GM19025 (cell line): ENCODE results near the gene RPL18.
A peak's percentile ranks its signal among the peaks of the same experiment; 100 is the strongest.
"Not testable (repeated sequence)": the region's sequence is repeated elsewhere in the genome, so short reads cannot be mapped to it uniquely, and the experiment has no call there.

ENCODE experiments used
- ATAC-seq: cut with Tn5 transposase; IDR thresholded peaks from one replicate; pipeline ENCODE4 v1.9.1; 2021; ENCODE audit warnings: mild to moderate bottlenecking, low read depth, moderate library complexity; ENCODE audit not compliant: unreplicated experiment

Gene RPL18

DNA sequence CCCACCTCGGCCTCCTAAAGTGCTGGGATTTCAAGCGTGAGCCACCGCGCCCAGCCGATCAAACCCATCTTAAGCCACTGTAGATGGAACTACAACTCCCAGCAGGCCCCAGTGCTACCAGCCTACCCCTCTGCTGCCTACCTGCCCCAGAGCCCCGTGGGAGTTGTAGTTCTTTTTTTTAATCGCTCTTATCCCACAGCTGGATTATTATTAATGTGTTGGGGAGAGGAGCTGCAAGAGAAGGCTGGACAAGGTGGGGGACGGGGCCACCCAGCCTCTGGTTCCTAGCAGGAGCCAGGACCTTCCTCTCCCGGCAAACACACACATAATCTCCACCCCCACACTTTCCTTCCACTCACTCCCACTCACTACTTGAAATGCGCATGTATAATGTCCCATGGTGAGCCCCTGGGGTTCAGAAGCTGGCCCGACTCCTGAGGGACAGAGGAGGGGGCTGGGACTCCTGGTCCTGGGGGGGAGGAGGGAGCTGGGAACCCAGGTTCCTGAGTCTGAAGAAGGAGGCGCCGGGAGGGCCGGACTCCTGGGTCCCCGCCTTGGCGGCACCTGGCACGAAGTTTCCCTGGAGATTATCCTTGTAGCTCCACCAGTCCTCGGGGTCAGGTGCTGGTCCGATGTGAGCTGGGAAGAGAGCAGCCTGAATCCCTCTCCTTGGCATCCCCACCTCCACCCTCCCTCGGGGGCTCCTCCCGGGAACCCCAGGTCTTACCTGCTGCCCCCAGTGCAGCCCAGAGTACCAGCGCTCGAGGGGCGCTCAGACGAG is 26.1 kb upstream of the RPL18 start:
- no peak for ATAC-seq

DNA sequence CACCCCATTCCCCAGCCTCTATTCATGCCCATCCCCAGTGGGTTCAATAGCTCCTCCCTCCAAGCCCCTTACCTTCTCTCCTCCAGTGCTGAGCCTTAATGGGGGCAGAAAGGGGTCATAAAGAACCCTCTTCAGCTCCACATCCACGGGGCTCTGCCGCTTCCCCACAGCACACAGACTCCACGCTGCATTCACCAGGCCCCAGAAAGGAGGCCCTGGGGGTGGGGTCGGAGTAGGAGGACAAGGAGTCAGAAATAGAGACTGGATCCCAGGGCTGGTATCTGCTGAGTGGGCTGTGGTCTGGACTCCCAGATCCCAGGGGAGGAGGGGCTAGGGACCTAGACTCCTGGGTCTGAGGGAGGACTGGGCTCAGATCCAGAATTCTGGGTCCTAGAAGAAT is 25.4 kb upstream of the RPL18 start:
- ATAC-seq, result no peak

DNA sequence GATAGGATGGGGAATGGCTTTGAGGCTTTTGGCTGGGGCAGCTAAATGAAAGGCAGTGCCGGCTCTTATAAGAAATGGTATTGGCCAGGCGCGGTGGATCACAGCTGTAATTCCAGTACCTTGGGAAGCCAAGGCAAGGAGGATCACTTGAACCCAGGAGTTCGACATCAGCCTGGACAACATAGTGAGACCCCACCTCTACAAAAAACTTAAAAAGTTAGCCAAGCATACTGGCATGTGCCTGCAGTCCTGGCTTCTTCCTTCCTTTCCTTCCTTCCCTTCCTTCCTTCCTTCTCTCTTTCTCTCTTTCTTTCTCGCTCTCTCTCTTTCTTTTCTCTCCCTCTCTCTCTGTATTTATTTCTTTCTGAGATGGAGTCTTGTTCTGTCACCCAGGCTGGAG is 23.9 kb upstream of the RPL18 start:
- no peak for ATAC-seq

DNA sequence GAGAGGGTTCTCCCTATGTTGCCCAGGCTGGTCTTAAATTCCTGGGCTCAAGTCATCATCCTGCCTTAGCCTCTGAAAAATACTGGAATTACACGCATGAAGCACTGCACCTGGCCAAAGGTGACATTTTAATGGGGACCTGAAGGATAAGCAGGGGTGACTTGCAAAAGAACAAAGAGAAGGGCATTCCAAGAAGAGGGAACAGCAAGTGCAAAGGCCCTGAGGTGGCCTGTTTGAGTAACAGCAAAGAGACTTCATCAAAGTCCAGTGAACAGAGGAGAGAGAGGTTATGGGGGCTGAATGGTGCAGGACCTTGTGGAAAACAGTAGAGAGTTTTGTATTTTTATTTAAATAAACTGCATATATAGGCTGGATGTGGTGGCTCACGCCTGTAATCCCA is 22.9 kb upstream of the RPL18 start:
- no peak for ATAC-seq

DNA sequence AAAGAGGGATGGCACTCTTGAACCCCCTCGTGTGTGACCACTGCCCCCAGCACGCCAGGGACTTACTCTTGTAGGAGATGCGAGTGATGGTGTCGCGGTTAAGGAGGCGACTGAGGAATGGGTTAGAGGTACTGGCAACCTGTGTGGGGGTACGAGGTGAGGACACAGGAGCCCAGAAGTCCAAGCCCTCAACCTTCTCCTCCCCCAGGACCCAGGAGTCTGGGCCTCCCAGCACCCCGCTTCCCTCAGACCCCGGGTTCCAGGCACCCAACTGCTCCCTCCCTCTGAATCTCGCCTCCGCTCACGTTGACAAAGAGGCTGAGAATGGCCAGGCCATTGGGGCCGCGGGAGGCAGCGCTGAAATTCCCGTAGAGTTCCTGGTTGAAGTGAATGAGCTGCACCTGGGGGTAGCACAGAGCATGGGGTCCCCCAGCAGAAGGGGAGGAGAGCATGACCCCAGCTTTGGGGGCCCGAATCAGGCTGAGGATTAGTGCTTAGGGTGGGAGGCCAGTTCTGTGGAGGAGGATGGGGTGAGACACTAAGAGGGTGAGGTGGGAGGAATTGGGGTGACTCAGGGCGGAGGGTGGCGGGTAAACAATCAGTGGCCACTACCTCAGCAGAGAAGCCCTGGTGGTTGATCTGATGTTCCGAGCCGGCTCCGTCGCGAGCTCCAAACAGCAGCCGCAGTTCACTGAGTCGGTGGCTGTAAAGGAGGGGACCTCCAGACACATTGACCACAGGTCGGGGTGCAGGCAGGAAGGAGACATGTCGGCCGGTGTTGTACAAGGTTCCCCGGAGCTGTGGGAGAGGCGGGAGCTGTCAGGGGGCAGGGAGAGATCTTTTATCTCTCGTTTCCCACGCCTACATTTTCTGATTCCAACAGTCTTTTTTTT is 20.8 kb upstream of the RPL18 start:
- ATAC-seq, result no peak

DNA sequence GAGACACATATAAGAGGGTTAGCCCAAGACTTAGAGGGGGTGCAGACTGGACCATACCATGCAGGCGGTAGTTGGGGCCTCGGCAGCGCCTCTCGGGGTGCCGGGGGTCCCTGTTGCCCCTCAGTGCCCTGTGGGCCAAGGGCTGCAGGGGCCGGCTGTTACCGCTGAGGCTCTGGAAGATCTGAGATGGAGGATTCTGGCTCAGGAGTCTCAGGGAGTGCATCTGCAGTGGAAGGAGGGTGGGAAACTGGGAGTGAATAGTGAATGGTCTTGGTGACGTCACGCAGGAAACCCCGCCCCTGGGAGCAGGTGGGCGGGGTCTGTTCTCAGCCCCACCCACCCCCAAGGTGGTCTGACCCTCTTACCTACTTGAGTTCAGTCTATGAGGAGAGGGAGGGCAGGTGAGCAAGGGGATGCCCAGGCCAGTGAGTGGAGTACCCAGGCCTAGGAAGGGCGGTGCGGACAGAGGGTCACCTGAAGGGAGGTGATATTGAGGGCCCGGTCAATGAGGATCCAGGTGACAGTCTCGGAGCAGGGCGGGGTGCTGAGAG is 19.9 kb upstream of the RPL18 start:
- ATAC-seq, result no peak

DNA sequence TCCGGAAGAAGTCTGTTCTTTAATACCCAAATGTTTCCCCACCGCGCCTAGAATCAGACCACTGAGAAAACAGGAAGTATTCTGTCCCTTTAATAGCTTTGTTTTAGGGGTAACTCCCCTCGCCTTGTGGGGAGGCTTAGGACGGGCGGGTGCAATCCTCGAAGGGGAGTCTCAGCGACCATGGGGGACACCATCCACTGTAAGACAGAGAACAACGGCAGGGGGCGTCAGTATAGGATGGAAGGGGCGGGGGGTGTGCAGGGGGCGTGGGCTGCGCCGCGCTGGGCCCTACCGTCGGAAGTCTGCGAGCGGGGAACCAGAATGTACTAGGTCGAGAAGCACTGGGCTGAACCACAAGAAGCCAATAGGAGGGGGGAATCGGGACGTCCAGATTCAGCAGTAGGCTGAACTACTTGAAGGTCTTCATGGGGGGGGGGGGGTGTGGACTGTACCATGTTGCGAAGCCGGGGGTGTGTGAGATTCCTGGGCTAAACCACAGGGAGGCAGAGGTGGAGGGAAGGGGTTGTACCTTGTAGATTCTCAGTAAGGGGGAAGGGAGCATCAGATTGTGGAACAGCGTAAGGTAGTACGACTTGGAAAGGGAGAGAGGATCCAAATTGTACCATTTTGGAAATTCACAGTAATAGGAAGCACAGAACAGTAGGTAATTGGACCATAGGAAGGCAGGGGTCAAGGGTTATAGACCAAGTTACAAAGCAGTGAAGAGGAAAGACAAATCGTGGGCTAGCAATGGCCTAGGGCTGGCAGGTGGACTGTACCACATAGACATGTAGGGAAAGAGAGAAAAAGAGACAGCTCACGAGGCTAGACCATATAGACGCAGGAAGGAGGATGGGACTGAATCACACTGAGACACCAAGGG is 19.2 kb upstream of the RPL18 start:
- ATAC-seq, result no peak

DNA sequence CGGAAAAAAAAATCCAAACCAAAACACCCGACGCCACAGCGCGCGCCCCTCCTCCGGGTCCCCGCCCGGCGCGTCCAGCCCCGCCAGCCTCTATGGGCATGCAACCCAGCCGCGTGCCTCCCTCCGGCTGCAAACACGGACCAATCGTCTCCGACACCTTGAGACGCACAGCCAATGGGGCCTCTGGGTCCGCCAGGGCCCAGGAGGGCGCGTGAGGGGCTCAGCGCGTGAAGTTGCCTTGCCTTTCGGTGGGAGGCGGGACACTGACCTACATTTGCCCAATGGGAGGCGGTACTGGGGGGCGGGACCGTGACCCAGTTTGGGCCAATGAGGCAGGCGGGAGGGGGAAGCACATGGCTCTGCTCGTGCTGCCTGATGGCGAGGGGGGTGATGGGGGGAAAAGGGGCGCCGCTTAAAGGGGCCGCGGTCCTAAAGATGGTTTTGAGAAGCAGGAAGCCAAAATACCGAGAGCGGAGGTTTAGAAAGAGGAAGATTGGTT is 18.5 kb upstream of the RPL18 start:
- peak; percentile 74 for ATAC-seq

DNA sequence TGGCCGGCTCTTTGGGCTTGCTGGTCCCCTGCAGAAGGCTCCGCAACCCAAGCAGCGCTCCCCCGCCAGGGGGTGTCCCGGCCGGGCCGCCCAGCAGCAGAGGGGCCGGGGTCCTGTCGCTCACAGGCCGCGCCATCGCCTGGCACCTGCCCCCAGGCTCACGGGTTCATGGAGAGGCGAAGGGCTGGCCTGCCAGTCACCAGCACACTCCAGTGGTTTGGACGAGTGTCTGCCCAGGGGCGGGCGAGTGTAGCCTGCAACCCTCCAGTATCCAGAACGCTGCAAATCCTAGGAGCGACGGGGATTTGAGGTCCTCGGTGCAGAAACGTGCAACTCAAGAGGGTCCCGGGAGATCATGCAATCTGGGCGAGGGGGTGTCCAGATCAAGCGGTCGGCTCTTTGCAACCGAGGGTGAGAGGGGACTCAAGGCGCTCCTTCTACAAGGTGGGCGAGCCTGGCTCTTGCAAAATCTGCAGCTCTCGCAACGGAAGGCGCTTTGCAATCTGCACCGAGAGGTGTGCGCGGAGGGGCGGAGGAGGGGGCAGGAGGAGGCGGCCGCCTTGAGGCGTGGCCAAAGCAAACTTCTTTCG is 18.0 kb upstream of the RPL18 start, which contains the start of gene DBP:
TSS of gene DBP (minus strand) at position 521 of the 590 bp plus-strand sequence. CDS start at position 136, 385 bp downstream.
- no peak for ATAC-seq

DNA sequence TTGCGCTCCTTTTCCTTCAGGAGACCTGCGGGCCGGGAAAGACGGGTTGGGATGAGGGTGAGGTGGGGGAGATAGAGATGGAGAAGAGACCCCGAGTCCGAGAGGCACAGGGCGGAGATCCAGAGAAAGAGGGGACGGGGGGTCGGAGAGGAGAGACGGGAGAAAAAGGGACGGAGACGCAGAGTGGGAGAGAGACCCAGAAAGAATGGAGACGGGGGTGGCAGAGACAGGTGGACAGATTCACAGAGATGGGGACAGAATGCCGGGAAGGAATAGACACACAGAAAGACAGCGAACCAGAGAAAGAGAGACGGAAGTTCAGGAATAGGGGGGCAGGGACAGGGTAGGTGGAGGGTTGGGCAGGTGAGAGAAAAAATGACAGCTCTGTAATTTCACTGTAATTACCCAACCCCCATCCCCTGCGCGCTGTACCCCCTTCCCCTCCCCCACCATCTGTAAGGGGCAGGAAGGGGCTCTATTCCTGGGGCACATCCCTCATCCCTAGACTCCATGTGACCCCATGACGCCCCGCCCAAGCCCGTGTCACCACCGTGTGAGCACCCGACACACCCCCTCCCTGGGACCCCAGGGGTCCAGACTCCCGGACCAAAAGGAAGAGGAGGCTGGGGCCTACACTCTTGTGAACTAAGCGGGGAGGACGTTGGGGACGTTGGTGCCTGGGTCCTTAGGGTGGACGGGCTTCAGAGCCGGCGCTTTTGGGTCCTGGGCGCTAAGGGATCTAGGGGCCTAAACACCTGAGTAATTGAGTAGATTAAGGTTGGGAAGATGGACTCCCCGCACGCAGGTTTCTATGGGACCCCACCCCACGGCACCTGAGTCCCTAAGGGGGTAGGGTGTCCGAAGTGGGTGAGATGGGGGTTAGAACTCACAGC is 17.2 kb upstream of the RPL18 start:
- no peak for ATAC-seq

DNA sequence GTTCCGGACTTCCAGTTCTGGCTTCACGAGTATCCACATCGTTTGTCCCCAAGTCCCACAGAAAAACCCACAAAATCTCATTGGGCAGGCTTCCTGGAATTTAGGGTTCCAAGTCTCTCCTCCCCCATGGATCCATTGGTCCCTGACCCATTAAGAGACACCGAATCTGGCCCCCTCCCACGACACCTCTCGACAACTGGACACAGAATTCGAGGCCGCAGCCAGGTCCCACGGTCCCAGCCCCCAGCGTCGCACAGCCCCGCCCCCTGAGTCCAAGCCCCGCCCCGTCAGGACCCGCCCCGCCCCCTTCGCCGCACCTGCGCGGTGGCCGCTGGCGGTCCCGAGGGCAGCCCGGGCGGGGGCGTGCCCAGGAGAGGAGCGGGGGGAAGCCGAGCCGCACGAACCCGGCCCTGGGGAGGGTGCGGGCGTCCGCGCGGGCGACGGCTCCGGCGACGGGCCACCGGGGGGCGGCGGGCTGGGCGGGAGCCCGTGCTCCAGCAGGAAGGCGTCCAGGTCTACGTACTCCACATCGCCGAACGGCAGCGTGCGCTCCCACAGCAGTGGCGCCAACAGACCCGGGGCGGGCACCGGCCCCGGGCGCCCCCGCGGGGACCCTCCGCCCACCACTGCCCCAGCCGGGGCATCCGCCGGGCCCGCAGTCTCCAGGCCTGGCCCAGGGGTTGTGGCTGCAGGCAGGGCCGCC is 16.4 kb upstream of the RPL18 start:
- no peak for ATAC-seq

DNA sequence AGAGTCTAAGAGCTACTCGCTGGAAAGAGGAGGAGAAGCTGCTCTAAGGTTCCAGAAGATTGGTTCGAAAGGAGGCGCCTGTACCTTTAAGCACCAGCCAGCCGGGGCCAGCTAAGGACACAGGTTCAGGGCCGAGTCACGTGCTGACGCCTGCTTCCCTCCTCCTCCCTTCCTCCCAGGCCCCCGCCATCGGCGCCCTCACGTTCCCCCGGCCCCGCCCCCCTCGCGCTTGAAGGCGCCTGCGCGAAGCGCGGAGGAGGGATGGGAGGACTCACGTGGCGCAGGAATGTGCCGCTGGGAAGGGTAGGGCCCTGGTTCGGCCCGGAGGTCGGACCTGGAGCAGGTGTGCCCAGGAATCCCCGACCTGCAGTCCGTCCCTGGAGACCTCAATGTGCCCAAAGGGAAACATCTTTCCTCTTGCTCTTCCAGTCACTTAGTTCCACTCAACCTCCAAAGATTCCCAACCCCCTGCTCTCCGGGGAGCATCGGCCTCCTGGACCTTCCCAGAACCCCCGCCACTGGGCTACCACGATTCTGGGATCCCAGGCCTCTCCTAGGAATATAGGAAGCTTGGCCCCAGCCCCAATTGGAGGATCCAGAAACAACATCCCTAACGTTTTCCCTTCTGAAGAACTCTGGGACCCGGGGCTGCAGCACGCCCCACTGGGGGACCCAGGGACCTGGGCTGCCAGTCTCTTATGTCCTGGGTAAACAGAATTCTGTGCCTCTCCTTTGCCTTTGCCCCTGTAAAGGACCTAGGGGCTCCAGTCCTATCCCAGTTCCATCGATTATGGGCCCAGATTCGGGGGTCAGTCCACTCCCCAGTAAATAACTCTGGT is 15.7 kb upstream of the RPL18 start:
- peak; percentile 29 for ATAC-seq

DNA sequence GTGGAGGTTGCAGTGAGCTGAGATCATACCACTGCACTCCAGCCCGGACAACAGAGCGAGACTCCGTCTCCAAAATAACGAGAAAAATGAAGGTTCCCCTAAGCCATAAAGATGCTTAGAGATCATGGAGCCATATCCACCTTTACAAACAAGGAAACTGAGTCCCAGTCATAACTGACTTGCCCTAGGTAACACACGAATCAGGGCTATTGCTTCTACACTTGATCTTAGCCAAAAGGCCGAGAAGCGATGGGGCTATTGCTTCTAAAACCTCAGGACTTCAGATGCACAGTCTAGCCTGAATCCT is 15.0 kb upstream of the RPL18 start:
- no peak for ATAC-seq

DNA sequence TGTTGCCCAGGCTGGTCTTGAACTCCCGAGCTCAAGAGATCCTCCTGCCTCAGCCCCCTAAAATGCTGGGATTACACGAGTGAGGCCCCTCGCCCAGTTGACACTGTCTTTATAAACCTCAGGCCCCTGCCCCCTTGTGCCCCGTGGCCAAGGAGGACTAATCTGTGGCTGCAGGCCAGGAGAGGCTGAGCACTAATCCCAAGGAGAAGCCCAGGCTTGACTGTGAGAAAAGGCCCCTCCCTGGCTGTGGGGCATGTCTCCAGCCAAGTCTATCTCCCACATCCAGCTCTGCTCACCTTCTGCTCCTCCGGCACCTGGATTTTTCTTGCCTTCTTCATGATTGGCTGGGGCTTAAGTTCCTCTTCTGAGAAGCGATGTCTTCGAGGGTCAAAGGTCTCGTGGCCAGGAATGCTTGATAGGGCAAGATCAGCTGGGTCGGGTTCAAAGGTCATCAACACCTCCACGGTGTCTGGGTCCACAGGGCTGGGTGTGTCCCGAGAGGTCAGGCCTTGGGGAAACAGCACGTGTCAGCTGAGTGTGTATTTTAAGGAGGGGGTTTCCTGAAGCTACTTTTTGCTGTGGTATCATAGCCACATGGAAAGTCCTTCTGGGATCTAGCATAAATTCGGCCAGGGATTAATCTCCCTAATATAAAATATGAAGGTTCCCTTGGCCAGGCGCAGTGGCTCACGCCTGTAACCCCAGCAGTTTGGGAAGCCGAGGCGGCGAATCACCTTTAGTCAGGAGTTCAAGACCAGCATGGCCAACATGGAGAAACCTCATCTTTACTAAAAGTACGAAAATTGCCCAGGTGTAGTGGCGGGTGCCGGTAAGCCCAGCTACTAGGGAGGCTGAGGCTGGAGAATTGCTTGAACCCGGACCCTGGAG is 14.4 kb upstream of the RPL18 start:
- ATAC-seq, result no peak

DNA sequence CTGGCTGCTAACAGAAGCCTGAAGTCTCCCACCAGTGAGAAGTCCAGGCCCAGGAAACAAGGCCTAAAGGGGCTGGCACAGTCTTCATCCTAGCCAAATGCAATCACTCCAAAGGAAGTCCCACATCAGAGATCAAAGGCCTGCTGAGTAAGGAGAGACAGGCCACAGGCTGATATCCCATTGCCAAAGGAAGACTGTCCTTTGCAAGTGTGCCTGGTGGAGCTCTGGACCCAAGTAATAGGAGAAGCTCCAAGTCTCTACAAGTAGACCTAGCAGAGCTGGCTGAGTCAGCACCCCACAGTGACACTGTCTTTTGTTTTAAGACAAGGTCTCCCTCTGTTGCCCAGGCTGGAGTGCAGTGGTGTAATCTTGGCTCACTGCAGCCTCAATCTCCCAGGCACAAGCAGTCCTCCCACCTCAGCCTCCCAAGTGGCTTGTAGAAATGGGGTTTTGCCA is 13.7 kb upstream of the RPL18 start:
- ATAC-seq, result no peak

DNA sequence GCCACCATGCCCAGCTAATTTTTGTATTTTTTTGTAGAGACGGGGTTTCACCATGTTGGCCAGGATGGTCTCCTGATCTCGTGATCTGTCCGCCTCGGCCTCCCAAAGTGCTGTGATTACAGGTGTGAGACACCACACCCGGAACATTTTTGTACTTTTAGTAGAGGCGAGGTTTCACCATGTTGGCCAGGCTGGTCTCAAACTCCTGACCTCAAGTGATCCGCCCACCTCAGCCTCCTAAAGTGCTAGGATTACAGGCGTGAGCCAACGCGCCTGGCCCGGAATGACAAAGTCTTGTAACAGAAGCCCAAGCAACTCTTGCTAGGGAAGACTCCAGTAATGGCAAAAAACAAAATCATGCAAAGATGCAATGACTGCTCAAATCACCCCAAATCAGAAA is 13.3 kb upstream of the RPL18 start:
- ATAC-seq, result not testable (repeated sequence)
